PC-9 (cell line): ENCODE data around the gene RASGRF1. TPM values are rescaled to one million over a fixed set of nuclear protein-coding genes. Genes with fewer than 3 reads are reported as not detected.

Source experiments
- BruUV-seq: library from RNA; stranded (reverse); fragments of 400-500 nt; replicated peaks from 2 replicates; lab custom pipeline; 2021; lab: Mats Ljungman, UMichigan
- CTCF ChIA-PET: fragments of 300-600 bp; sonication (Branson Sonifier 250); formaldehyde crosslinking; loops from one replicate; lab custom pipeline; 2022; ENCODE audit warnings: antibody characterized with exemption; lab: Charles Lee
- POLR2A ChIA-PET: fragments of 300-600 bp; sonication (Branson Sonifier 250); formaldehyde crosslinking; loops from one replicate; lab custom pipeline; 2022; ENCODE audit warnings: antibody characterized with exemption; ENCODE audit not compliant: unreplicated experiment; lab: Charles Lee
- DNase-seq, 2 experiments: peaks; one replicate each; pipeline versions ENCODE4 v3.0.0 to v3.0.0-alpha.2; 2015 to 2022; ENCODE audit warnings: mixed read lengths in 1 of 2
- H2AFZ ChIP-seq: fragments of 200-600 bp; sonication (generic); 2 replicates; pipeline ENCODE4 v1.8.1; 2017; ENCODE audit warnings: antibody characterized with exemption
- H3F3A ChIP-seq: fragments of 200-600 bp; sonication (generic); 2 replicates; pipeline ENCODE4 v1.8.1; 2017; ENCODE audit warnings: antibody characterized with exemption, mild to moderate bottlenecking, low read depth; ENCODE audit not compliant: insufficient read depth
- H3K27ac ChIP-seq: fragments of 200-600 bp; sonication (generic); 2 replicates; pipeline ENCODE4 v1.6.1; 2016; ENCODE audit warnings: mixed run types
- H3K27me3 ChIP-seq: fragments of 200-600 bp; sonication (generic); 2 replicates; pipeline ENCODE4 v1.6.1; 2016; ENCODE audit warnings: low read depth, mixed run types; ENCODE audit not compliant: insufficient read depth
- H3K36me3 ChIP-seq: fragments of 200-600 bp; sonication (generic); 2 replicates; pipeline ENCODE4 v1.6.1; 2016; ENCODE audit warnings: low read depth, mixed run types
- H3K4me1 ChIP-seq: fragments of 200-600 bp; sonication (generic); replicated peaks from 2 replicates; pipeline ENCODE4 v1.6.1; 2016; ENCODE audit warnings: mixed run types; ENCODE audit not compliant: insufficient read depth
- H3K4me2 ChIP-seq: fragments of 200-600 bp; sonication (generic); 2 replicates; pipeline ENCODE4 v1.6.1; 2017; ENCODE audit warnings: mixed run types
- H3K4me3 ChIP-seq: fragments of 200-600 bp; sonication (generic); 2 replicates; pipeline ENCODE4 v1.6.1; 2016; ENCODE audit warnings: mixed run types
- H3K79me2 ChIP-seq: fragments of 200-600 bp; sonication (generic); 2 replicates; pipeline ENCODE4 v1.6.1; 2017; ENCODE audit warnings: low read depth, mixed run types
- H3K9me2 ChIP-seq: fragments of 200-600 bp; sonication (generic); 2 replicates; pipeline ENCODE4 v1.8.1; 2017; ENCODE audit warnings: mild to moderate bottlenecking; ENCODE audit not compliant: insufficient read depth
- H3K9me3 ChIP-seq: fragments of 200-600 bp; sonication (generic); 2 replicates; pipeline ENCODE4 v1.8.1; 2016; ENCODE audit warnings: low read depth; ENCODE audit not compliant: insufficient read depth
- H4K20me1 ChIP-seq: fragments of 200-600 bp; sonication (generic); 2 replicates; pipeline ENCODE4 v1.8.1; 2017; ENCODE audit not compliant: insufficient read depth
- CTCF ChIP-seq: fragments of 200-600 bp; sonication (generic); conservative IDR thresholded peaks from 2 replicates; pipeline ENCODE4 v1.6.1; 2017; ENCODE audit warnings: mixed run types, antibody characterized with exemption, mild to moderate bottlenecking, moderate library complexity
- EZH2 ChIP-seq: fragments of 200-600 bp; sonication (generic); IDR thresholded peaks from 2 replicates; pipeline ENCODE4 v1.8.0; 2017; ENCODE audit warnings: antibody characterized with exemption, low read depth
- intact Hi-C: fragments of 100-400 bp; cut with micrococcal nuclease; formaldehyde crosslinking; loops from one replicate; pipeline ENCODE4 v1.10.0; 2022; ENCODE audit not compliant: unreplicated experiment
- total RNA-seq: library from RNA; stranded (reverse); gene quantifications from 2 replicates; pipeline ENCODE4 v1.2.3, GENCODE V29; 2021

Gene RASGRF1
- total RNA-seq, 1 experiment from 2014 or later, result 6.0 TPM

DNA sequence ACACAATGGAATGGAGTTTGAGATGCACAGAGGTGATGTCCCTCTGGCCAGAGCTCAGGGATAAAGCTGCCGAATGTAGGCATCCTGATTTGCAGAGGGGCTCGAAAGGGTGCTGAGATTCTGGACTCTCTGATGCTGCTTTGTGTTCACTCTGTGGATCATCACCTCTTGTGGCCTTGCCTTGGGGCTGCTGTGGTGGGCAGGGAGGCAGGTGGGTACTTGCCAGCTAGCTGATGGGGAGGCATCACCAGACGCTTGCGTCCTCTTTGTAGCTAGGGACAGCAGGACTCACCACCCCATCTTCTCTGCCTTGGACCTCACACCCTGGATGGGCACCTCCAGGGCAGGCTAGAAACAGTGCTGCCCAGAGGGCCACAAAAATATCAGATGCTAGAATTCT, 14.6 kb upstream of the RASGRF1 start:
- H3K36me3 ChIP-seq, result no peaks in the 10 kb centered on the region
- no peak overlapping the region for H3K27ac ChIP-seq
- H4K20me1 ChIP-seq, result no peaks in the 10 kb centered on the region
- no peaks in the 10 kb centered on the region for H3K9me2 ChIP-seq
- no peaks in the 10 kb centered on the region for H3K79me2 ChIP-seq
- H2AFZ ChIP-seq, result no peak overlapping the region
- no peak overlapping the region for H3K4me3 ChIP-seq
- POLR2A ChIA-PET, result no interaction called here
- H3K4me1 ChIP-seq, result no peaks in the 10 kb centered on the region
- no peak for TF ChIP-seq CTCF
- no peak for TF ChIP-seq EZH2
- no peak overlapping the region for H3K4me2 ChIP-seq
- H3K27me3 ChIP-seq, result peaks cover 16% of the 10 kb centered on the region; the same call in 1 of the 2 replicates
- BruUV-seq, result no TSS peak
- no peak for DNase-seq
- intact Hi-C loops, result no loop called here
- CTCF ChIA-PET, result no interaction called here
- H3K9me3 ChIP-seq, result no peaks in the 10 kb centered on the region
- no peaks in the 10 kb centered on the region for H3F3A ChIP-seq

GRCh38 chr15:79102595-79102994, 12.0 kb upstream of the RASGRF1 start:
- Histone ChIP-seq H3K9me3 (no peaks in the 10 kb centered on the region), H3K9me2 (no peaks in the 10 kb centered on the region), H3K36me3 (no peaks in the 10 kb centered on the region), H3K27ac (no peak overlapping the region), H3K4me1 (no peaks in the 10 kb centered on the region), H4K20me1 (no peaks in the 10 kb centered on the region), H2AFZ (no peak overlapping the region), H3K27me3 (peaks cover 22% of the 10 kb centered on the region; the same call in 1 of the 2 replicates), H3F3A (no peaks in the 10 kb centered on the region), H3K4me3 (no peak overlapping the region), H3K79me2 (no peaks in the 10 kb centered on the region), H3K4me2 (no peak overlapping the region)
- intact Hi-C loops, result no loop called here
- DNase-seq, result no peak
- ChIA-PET CTCF (no interaction called here), POLR2A (no interaction called here)
- no TSS peak for BruUV-seq
- TF ChIP-seq CTCF (no peak), EZH2 (no peak)

DNA sequence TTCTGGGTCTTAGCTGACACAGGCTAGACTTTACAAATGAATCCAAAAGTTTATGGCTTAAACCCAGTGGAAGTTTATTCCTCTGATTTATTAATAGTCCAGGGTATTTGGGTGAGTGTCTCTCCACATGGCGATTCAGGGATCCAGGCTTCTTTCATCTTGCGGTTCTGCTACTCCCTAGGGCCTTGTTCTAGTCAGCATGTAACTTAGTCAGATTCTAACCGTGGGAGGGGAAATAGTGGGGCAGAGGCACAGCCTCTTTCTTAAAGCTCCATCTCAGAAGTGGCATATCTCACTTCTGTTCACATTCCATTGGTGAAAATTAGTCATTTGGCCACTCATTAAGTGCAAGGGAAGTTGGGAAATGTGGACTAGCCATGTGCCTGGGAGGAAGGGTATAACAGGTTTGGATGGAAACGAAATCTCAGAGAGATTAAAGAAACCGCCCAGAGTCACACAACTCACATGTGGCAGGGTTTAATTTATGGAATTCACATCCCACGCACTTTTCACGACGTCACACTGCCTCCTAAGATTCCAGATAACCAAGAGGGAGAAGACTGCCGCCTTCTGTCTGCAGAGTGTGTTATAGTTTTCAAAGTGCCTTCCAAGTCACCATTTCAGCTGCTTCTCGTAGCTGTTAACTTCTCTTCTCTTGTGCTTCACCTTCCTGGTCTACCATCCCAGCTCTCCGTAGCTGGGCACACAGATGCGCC, 11.4 kb upstream of the RASGRF1 start:
- no peak for DNase-seq
- Histone ChIP-seq H3K27ac (no peak overlapping the region), H3K4me2 (no peak overlapping the region), H2AFZ (no peak overlapping the region), H3K9me3 (no peaks in the 10 kb centered on the region), H3K4me1 (no peaks in the 10 kb centered on the region), H3K4me3 (no peak overlapping the region), H3F3A (no peaks in the 10 kb centered on the region), H3K36me3 (no peaks in the 10 kb centered on the region), H3K9me2 (no peaks in the 10 kb centered on the region), H3K79me2 (no peaks in the 10 kb centered on the region), H3K27me3 (peaks cover 28% of the 10 kb centered on the region; the same call in 1 of the 2 replicates), H4K20me1 (no peaks in the 10 kb centered on the region)
- TF ChIP-seq EZH2, result no peak
- no peak for TF ChIP-seq CTCF
- BruUV-seq, result no TSS peak
- intact Hi-C loops, result no loop called here
- ChIA-PET POLR2A (no interaction called here), CTCF (no interaction called here)
